Stimulated activated CD4-positive, alpha-beta T cell treated with anti-CD3 and anti-CD28 coated beads, TNF-alpha, amount 100 ng/mL, for 4 hours (primary cell): ENCODE results near the gene RMI2.

Source experiments
- DNase-seq, 3 experiments: peaks; one replicate each; pipeline ENCODE4 v3.0.0-alpha.2; 2020; ENCODE audit warnings: low read depth in 3 of 3

Gene RMI2

DNA sequence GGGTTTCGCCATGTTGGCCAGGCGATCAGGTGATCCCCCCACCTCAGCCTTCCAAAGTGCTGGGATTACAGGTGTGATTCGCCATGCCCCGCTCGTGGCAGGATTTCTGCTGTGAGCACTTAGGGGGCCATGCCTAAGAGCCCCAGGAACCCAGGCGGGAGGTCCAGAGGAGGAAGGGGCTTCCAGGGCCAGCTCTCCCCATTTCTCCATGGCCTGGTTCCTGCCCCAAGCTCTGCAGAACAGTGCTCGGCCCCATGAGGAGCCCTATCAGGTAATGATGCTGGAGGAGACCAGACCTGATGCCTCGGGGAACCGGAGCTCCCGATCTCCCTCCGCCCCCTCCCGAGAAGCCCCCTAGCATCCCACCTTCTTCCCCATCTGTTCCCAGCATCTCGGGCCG is 53.6 kb downstream of the RMI2 start:
- no peak for DNase-seq

DNA sequence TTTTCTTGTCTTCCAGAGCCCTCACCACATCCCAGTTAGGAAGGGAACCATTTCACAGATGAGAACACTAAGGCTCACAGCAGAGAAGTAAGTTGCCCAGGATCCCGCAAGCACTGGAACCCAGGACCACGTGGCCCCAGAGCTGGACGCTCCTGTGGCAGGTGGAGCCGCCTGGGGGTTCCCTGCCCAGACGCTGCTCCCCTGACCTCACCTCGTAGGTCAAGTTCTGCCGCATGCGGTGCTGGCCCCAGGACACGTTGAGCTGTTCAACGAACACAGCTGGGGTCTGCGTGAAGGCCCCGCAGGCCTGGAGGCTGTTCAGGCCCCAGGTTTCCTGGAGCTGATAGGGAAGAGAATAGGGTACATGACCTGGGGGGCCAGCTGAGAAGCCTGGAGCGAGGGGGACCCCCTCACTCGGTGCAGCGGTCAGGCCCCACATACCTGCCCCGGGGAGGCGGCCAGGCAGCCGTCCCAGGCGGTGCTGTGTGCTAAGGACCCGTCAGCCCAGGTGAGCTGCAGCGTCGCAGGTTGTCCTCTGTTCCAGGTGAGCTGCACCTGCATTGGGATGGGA is 54.1 kb downstream of the RMI2 start:
- DNase-seq, result no peak

DNA sequence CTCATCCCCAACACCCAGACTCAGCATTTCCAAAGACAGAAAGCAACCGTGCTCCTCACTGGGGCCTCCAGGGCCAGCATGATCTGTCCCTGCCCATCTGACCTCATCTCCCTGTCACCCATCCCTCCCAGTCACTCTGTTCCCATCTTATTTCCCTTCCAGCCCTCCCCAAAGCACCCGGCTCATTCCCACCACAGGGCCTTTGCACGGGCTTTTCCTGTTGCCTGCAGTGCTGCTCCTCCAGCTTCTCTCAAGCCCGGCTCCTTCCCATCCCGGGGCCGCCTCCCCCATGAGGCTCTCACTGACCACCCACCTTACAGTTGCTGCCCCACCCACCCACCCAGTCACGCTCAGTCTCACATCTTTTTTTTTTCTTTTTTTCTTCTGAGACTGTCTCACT is 54.8 kb downstream of the RMI2 start:
- no peak for DNase-seq
